Measurements from ENCODE around the gene SCYGR3.

- TF ChIP-seq JUND (IDR thresholded peaks at IDR 0.05; ENCODE audit: low read length), result no peak
- TF ChIP-seq FOSL1 (IDR thresholded peaks at IDR 0.05; ENCODE audit: insufficient read depth, low read depth, low read length), result no peak
- no peak for TF ChIP-seq RAD21 (IDR thresholded peaks at IDR 0.05 in 1 of 2, conservative IDR thresholded peaks at IDR 0.05 in 1 of 2; ENCODE audit: low read depth in 2 of 2, low read length in 2 of 2)
- no peak for TF ChIP-seq RXRA (IDR thresholded peaks at IDR 0.05; ENCODE audit: insufficient read depth, low read depth, low read length)
- TF ChIP-seq, protein P1, sequence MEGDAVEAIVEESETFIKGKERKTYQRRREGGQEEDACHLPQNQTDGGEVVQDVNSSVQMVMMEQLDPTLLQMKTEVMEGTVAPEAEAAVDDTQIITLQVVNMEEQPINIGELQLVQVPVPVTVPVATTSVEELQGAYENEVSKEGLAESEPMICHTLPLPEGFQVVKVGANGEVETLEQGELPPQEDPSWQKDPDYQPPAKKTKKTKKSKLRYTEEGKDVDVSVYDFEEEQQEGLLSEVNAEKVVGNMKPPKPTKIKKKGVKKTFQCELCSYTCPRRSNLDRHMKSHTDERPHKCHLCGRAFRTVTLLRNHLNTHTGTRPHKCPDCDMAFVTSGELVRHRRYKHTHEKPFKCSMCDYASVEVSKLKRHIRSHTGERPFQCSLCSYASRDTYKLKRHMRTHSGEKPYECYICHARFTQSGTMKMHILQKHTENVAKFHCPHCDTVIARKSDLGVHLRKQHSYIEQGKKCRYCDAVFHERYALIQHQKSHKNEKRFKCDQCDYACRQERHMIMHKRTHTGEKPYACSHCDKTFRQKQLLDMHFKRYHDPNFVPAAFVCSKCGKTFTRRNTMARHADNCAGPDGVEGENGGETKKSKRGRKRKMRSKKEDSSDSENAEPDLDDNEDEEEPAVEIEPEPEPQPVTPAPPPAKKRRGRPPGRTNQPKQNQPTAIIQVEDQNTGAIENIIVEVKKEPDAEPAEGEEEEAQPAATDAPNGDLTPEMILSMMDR (IDR thresholded peaks at IDR 0.05; ENCODE audit: control extremely low read depth in 1 of 3, insufficient read depth in 1 of 3, low read depth in 1 of 3, low read length in 3 of 3), result no peak
- no peak for TF ChIP-seq RFX5 (IDR thresholded peaks at IDR 0.05; ENCODE audit: borderline replicate concordance, low read depth, low read length)
Measured at GRCh38 chr2:227577555-227577954, 37.1 kb downstream of the SCYGR3 start.
